H1 (cell line): ENCODE data around the gene POU2AF3. TPM values are rescaled to one million over a fixed set of nuclear protein-coding genes. Genes with fewer than 3 reads are reported as not detected.

ENCODE experiments used
- CBX8 ChIP-seq: fragments of 300-800, 300-1000 bp; sonication (generic); IDR thresholded peaks from 2 replicates; pipeline ENCODE4 v1.7.1; 2016; ENCODE audit warnings: low read depth, low read length, borderline replicate concordance
- CHD7 ChIP-seq: fragments of 300-600 bp; sonication (generic); IDR thresholded peaks from 2 replicates; pipeline ENCODE4 v1.7.1; 2012; ENCODE audit warnings: low read length, moderate library complexity, mild to moderate bottlenecking, inconsistent platforms; ENCODE audit not compliant: insufficient replicate concordance
- HDAC6 ChIP-seq: IDR thresholded peaks from one replicate; pipeline ENCODE4 v1.7.1; 2012; ENCODE audit warnings: low read depth, mild to moderate bottlenecking, inconsistent platforms, low read length, moderate library complexity
- TEAD4 ChIP-seq: IDR thresholded peaks from 2 replicates; pipeline ENCODE4 v1.6.1; 2012; ENCODE audit warnings: low read depth, low read length, inconsistent platforms, mixed read lengths
- USF2 ChIP-seq: IDR thresholded peaks from 2 replicates; pipeline ENCODE4 v1.6.1; 2011; ENCODE audit warnings: low read length, improper control_type of control experiment
- polyA plus RNA-seq, 7 experiments: library from polyadenylated mRNA; depleted of rRNA in 3 of 7; stranded (reverse) in 5 of 7; unstranded in 2 of 7; fragments of >200 nt in 5 of 7; fragments of 200-250 nt in 2 of 7; gene quantifications; 1 replicate in 5 of 7; 2 replicates in 1 of 7; 4 replicates in 1 of 7; pipeline versions ENCODE4 v1.2.1 to v1.2.3, GENCODE V29; 2011 to 2013; ENCODE audit warnings: missing spikeins in 2 of 7, mixed read lengths in 2 of 7
- total RNA-seq: library from RNA; stranded (reverse); fragmentation: NEBNext Ultra II Directional; extraction: Animal tissue kit (Norgen Biotek cat#: 25700); gene quantifications from 2 replicates; pipeline ENCODE4 v1.2.1, GENCODE V29; 2021

POU2AF3 gene
- total and polyA plus RNA-seq, 2 of the 8 experiments (the other 6 are each of a cell fraction or from before 2014, with no cell fraction given), result 1.2 to 5.7 TPM

- no peak for TF ChIP-seq CHD7
- no peak for TF ChIP-seq CBX8
- no peak for TF ChIP-seq TEAD4
- TF ChIP-seq HDAC6, result no peak
- no peak for TF ChIP-seq USF2
- TF ChIP-seq, all 59 proteins: peak for 0
Measured at GRCh38 chr11:111282562-111283075, 15.7 kb upstream of the POU2AF3 start (continued).
